EL (cell line): ENCODE results near the gene CAMKMT.
"Not testable (repeated sequence)": the region's sequence is repeated elsewhere in the genome, so short reads cannot be mapped to it uniquely, and the experiment has no call there.

Experiments used
- DNase-seq: peaks from one replicate; pipeline ENCODE4 v3.0.0-alpha.2; 2016

The CAMKMT gene

DNA sequence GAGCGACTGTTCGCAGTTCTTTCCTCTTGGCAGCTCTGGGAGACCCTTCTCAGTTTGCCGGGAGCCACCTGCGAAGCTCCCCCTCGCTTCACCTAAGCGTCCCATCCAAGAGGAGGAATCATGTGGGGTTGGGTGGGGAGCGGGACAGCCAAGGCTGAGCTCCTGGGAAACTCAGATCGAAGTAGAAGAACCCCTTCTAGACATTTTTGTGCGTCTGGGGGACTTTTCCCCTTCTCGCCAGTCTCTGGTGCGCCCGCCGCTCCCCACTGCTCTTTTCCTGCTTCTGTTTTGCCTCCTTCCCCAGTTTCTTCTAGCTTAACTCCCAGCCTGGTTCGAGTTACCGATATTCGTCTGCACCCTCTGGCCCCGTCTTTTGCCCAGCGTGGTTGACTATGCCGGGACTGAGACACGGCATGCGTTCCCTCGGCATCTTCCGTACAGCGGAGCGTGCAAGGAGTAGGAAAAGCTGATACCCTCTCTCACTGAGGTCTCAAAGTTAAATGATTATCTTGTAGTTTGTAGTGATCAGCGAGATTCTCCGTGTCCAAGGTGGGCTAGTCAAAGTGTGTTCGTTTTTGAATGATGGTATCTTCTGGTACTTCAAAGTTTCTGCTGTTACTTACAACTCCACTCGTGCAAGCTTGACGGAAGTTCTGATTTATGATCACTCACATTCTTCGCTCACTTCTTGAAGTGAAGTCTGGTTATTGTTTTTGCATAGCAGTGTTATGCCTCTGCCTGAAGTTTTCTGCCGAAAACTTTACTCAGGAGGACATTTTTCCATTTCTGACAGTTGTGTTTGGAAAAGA is 664 bp downstream of the CAMKMT start:
- peak; percentile 63 for DNase-seq

DNA sequence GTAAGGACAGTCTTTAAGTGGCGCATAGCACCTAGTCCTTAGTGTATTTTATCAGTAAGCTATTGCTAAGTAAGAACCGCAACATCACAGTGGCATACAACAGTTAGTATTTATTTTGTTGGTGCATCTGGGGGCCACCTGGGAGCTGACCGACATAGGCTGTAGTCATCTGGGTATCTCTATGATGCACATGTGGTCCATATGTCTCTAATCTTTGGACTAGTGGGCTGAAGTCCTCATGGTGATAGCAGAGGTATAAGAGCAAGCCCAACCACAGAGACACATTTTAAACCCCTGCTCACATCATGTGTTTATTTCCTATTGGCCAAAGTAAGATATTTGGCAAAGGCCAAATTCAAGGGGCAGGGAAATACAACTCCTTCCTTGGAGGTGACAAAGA is 2.9 kb downstream of the CAMKMT start:
- DNase-seq, result no peak

DNA sequence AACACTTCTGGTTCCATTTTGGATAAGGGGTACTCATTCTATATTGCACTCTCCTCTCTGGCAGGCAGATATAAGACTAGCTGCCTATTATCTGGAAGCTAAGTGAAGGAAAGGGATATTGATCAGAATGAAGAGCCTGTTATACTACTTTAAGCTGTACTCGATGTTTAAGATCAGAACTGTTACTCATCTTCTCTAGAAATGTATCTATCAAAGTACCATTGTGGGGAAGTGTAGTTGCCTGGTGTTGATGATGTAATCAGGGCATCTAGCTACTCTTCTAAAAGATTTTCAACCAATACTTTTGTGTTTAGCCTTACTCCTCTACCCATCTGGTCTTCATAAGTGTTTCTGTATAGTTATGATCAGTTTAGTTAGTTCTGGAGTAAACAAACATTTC is 5.8 kb downstream of the CAMKMT start:
- no peak for DNase-seq

DNA sequence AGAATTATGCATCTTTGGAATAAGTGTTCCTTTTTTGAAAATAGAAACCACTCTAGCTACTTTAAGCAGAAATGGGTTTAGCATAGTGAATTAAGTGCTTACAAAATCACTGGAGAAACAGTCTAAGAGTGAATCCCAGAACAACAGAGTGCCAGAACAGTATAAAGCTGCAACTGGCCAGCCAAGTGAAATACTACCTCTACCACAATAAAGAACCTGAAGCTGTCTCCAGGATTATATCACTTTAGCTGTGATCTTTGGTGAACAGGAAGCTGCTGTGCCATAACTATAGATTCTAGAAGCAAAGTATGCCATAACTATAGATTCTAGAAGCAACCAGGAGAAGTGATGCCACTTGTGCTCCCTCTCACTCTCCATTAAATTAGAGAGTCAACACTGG is 7.6 kb downstream of the CAMKMT start:
- no peak for DNase-seq

DNA sequence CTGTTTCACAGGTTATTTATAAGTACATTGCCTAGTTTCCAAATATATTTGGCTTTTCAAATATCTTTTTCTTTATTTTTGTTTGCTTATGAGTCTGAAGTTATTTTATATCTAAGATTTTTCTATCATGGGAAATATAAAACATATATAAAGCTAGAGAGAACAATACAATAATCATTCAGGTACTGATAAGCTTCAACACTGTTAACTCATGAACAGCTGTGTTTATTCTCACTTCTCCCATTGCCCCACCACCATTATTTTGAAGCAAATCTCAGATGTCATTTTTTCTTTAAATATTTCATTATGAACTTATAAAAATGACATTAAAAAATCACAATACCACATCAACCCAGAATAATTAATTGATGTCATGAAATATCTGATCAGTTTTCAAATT is 9.7 kb downstream of the CAMKMT start:
- no peak for DNase-seq

DNA sequence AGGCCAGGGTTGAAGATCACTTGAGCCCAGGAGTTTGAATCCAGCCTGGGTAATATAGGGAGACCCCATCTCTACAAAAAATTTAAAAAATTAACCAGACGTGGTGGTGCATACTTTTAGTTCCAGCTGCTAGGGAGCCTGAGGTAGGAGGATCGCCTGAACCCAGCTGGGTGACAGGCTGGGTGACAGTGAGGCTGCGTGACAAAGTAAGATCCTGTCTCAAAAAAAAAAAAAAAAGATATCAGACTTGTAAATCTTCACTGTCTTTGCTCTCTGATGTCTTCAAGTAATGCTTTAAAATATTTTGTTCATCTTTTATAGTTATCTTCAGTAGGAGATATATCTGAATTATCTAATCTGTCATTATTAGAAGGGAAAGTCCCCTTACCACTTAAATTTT is 10.5 kb downstream of the CAMKMT start:
- DNase-seq, result no peak

DNA sequence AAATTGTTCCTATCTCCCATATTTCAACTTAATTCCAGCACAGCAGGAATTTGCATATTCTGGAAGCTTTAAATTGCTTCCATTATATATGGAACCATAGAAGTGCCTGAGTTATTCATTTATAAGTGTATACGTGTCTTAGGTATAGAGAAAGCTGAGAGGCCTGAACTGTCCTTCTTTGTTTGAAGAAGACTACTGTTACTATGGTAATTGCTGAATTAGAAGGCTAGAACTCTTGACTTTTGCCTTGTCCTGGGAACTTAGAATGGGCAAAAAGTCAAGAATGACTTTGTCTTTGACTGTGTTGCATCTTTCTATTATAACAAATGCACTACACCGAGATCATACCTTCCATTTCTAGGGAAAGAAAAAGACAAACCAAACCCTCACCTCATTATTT is 15.7 kb downstream of the CAMKMT start:
- no peak for DNase-seq

DNA sequence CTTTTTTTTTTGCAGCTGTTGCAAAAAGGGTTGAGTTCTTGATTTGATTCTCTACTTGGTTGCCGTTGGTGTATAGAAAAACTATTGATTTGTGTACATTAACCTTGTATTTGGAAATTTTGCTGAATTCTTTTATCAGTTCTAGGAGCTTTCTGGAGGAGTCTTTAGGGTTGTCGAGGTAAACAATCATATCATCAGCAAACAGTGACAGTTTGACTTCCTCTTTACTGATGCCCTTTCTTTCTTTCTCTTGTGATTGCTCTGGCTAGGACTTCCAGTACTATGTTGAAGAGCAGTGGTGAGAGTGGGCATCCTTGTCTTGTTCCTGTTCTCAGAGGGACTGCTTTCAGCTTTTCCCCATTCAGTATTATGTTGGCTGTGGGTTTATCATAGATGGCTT is 23.5 kb downstream of the CAMKMT start:
- DNase-seq, result not testable (repeated sequence)

DNA sequence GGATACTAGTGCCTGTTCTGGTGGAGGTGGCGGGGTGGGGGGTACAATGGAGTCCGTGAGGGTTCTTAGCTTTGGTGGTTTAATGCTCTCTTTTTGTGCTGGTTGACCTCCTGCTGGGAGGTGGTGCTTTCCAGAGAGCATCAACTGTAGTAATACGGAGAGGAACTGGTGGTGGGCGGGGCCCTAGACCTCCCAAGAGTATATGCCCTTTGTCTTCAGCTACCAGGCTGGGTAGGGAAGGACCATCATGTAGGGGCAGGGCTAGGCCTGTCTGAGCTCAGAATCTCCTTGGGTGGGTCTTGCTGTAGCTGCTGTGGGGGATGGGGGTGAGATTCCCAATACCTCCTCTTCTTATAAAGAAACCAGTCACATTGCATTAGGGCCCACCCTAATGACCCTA is 27.1 kb downstream of the CAMKMT start:
- DNase-seq, result no peak

DNA sequence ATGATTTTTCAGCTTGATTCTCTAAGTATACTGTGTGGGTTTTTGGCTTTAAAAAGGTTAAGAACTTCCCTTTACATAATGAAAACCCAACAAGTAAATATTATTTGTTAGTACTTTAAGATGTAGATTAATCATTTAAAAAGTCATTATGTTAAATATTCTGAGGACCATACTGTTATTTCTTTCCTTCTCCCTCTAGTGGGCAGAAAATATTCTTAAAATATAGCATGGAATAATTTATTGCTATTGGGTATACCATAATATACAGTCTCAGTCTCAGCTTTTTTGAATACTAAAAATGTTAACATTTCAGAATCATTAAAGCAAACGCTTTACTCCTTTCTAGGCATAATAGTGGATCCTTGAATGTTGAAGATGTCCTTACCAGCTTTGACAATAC is 28.1 kb downstream of the CAMKMT start:
- no peak for DNase-seq

DNA sequence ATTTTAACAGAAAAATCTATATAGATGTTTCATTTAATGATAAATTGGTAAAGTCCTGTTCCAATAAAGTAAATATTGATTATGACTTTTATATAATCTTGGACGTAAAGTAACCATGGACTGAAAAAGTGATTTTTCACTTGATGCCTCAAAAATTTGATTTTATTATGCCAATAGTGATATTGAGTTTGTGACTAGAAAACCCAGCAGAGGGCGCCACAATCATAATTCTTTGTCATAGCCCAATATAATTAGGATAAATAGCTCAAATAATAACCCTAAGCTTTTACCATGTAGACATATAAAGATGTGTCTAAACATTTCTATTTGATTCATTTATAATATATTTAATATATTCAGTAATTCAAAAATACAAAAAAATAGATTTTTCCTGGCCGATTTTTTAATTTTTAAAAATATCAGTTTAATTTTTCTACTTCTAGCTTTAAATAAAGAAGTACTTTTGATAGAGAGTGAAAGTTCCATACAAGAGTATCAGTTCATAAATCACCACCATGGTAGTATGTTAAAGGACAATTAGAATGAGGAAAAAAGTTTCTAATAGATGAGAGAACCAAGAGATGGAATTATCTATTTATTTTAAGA is 30.7 kb downstream of the CAMKMT start:
- peak; percentile 41 for DNase-seq

DNA sequence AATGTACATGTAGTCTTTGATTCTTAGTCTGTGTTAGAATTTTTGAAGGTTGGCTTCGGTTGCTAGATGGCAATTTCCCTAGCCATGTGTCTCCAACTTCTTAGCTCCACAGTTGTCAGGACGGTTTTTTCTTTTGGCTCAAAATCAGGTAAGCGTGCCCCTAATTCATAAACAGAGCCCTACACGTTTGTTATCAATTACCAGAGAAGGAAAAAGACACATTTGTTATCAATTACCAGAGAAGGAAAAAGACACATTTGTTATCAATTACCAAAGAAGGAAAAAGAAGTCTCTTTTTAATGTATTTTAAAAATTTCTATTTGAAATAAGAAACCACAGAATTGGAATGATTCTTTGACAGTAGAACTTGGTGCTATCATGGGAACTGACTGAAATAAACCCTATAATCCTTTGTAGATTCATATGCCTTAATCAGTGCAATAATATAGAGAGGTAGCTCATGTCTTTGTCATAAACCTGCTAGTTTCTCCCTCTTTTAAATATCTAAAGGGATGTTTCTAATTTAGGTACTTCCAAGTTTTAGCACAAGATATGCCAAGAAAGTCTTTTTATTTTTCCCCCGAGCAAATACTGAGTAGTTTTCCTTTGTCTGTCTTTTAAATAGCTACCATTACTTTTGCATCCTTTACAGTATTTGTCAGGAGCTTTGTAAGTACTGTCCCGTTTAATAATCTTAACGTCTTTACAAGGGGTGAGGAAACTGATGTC is 35.9 kb downstream of the CAMKMT start:
- no peak for DNase-seq

DNA sequence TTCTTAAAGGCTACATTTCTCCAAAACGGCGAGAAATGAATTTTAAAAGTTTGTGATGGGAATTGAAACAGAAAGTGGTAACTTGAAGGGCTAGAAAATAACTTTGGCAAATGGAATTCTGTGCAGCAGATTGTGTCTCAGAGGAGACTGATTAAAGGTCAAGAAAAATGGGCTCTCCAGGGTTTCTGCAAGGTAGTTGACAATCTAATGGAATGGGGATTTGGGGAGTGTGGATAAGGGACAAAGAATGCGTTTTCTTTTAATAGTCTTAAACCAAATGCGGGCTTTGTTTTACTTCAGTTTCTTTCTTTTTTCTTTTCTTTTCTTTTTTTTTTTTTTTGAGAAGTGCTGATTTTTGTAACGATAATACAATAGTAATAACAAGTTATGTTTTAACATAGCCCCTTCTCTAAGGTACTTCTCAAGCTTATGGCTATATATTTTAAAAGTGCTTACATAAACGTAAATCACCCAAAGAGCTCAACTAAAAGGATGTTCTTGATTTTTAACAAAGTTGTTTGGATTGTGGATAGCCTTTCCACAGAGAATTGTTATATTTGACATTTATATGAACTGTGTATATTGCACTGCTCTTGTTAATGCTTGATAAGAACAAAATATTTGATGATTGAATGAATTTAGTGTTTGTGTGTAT is 36.6 kb downstream of the CAMKMT start:
- peak; percentile 1 for DNase-seq

DNA sequence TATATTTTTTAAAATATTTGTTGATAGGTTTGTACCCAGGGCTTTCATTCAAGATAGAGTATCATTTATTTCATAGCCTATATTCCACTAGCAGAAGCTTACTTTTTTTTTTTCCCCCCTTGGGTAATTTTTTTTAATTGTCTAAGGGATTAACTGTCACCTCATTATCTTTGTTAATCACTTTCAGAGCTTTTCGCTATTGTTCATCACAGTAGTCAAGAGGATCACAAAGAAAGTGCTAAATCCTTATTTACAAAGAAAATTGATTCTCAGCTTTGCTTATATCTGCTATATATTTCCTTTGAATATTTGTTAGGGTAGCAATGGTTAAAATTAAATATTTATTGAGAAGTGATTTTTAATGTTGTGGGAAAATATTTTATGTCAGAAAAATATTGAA is 59.0 kb downstream of the CAMKMT start:
- no peak for DNase-seq

DNA sequence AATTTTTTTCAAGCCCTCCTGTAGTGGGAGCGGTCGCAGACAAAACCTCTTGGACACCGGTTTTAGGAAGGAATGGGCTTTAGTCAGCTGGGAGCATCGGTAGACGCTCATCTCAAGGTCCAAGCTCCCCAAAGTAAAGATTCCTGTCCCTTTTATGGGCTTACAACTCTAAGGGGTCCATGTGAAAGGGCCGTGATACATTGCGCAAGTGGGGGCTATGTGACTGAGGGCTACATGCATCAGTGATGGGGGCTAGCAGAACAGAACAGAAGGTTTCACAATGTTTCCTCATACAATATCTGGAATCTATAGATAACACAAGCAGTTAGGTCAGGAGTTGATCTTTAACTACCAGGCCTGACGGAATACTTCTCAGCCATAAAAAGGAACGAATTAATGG is 62.5 kb downstream of the CAMKMT start:
- DNase-seq, result no peak

DNA sequence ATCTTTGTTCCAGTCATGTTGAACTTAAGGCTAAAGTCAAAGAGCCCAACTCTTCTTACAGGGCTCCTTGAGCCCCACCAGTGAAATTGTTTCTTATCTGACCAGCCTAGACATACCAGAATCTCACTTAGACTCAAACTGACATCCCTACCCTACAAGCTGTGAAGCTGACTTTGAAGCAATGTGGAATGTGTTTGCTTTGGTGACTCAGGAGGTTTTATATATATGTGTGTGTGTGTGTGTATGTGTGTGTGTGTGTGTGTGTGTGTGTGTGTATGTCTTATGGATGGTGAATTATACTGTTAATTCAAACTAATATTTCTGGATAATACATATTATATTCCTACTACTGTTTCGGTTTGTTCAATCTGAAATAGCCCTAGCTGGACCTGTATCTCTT is 67.3 kb downstream of the CAMKMT start:
- peak; percentile 20 for DNase-seq

DNA sequence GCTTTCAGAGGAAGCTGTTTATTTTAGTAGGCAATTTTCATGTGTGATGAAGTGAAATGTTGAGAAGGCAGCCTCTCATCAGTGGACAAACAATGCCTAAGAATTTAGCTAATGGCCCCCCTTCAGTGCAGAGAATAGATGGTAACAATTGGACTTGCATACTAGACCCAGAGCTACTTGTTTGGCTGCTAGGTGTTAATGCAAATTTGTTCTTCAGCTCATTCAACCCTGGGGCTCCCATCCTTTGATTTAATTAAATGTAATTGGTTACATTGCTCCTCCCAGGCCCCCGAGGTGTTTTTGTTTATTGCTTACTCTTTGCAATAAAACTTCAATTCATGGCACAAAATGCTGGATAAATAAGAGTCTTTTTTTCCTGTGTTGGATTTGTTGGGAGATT is 68.6 kb downstream of the CAMKMT start:
- no peak for DNase-seq

DNA sequence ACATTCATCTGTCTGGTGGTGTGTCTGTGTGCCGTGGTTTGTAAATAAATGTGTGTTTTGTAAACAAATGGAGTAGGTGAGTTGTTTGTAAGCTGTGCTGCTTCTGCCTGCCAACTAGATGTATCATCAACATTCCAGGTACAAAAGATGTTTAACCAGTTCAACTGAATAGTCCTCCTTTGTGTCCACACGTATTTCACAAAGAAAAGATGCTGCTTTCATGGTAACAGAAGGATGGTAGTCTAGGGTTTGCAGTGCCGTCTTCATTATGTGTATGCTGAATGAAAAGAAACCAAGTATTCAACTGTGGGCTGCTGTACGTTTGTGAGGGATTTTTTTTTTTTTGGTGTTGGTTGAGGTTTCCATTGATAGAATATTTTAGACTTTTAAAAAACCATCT is 72.1 kb downstream of the CAMKMT start:
- no peak for DNase-seq

DNA sequence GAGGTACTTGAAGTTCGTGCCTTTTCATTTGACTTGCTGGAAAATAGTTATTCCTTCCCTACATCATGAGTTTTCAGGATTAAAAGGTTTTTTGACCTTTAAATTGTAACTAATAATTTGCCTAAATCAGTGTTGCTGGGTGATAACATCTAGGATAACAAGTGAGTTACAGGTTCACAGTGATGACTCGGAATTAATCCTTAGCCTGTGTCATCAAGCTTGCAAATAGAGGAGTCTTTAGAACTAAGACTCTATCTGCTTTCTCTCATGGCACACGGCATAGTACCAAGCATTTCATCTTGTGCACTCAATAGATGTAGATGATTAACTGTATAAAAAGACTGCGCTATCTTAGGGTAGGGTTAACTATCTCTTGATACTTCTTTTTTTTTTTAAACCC is 79.5 kb downstream of the CAMKMT start:
- no peak for DNase-seq

DNA sequence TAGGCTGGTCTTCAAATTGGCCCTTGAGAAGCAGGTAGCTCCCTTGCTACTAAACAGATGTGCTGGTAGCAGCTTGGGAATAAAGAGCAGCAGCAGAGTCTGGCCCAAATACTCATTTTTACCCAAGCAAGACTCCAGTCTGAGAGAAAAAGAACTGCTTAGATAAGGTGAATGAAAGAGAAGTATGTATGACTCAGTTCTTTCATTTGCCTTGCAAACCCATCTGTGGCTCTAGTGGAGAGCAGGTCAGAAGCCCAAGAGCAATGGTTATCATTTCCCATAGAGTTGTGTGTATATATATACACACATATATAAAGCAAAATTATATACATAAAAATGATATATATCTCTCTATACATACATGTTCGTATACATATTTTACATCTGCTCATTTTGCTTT is 80.3 kb downstream of the CAMKMT start:
- no peak for DNase-seq

DNA sequence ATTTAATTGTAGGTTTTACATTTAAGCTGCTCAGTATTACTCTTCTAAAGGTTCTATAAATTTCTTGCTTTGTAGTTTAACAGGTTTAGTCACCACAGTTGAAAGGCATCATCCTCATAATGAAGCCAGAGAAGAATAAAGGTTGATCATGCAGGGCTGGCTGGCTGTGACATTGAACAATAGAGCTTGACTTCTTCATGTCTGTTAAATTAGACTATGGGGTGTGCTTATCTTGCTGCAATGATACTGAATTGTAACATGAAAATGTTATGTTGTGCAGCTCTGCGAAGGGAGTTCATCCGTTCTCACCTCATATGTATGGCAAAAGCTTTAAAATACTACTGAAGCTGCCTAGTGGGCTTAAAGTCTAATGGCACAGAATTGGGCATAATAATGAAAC is 81.8 kb downstream of the CAMKMT start:
- no peak for DNase-seq

DNA sequence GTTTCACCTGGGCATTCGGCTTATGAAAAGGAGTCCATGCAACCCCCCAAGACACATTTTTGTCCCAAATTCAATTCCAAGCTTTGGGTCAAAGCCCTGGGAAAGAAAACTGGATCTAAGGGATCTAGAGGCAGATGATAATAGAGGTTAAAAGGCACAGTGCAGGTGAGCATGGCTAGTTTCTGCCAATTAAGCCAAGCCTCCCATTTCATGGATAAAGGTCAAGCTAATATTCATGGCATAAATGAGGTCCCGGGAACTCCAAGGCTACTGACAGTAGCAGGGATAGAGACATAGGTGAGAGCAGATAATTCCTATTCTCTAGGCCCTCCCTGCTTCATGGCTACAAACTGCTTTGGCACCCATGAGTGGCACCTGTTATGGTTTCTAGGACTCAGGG is 83.1 kb downstream of the CAMKMT start:
- no peak for DNase-seq

DNA sequence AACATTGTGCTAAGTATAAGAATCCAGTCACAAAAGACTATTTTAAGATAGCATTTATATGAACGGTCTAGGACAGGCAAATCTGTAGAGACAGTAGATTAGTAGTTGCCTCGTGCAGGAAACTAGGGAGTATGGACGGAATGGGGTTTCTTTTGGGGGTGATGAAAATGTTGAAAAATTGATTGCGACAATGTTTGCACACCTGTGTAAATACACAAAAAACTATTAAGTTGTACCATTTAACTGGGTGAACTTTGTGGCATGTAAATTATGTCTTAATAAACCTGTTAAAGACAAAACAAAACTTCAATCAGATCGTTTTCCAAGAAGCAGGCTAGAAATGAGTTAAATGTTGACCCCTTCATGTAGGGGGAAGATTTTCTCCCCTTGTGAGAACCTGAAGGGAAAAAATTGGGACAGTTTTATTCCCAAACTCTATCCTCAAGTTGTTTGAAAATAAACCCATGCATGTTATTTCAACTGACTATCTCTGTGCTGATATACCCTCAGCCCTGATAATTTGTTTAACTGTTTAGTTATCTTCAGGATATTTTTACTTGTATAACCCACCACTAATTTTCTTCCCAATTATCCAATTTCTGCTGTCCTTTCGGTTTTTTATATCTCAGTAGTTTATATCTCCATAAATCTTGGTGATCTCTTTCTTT is 87.2 kb downstream of the CAMKMT start:
- no peak for DNase-seq
